Endothelial cell (in vitro differentiated cells): ENCODE data around the gene ST14. TPM values are rescaled to one million over a fixed set of nuclear protein-coding genes. Genes with fewer than 3 reads are reported as not detected.

ENCODE experiments used
- DNase-seq: peaks from one replicate; pipeline ENCODE4 v3.0.0; 2021; ENCODE audit warnings: low spot score
- H3K27ac Mint-ChIP-seq: one replicate; pipeline ENCODE4 v1.8.0; 2021; ENCODE audit warnings: mixed read lengths, inconsistent platforms; ENCODE audit not compliant: unreplicated experiment
- H3K27me3 Mint-ChIP-seq: one replicate; pipeline ENCODE4 v1.8.0; 2021; ENCODE audit warnings: mild to moderate bottlenecking, moderate library complexity, mixed read lengths, inconsistent platforms; ENCODE audit not compliant: unreplicated experiment
- H3K36me3 Mint-ChIP-seq: one replicate; pipeline ENCODE4 v1.8.0; 2021; ENCODE audit warnings: mild to moderate bottlenecking, low read depth, mixed read lengths, inconsistent platforms; ENCODE audit not compliant: unreplicated experiment
- H3K4me1 Mint-ChIP-seq: one replicate; pipeline ENCODE4 v1.8.0; 2021; ENCODE audit warnings: mild to moderate bottlenecking, mixed read lengths, inconsistent platforms; ENCODE audit not compliant: unreplicated experiment
- H3K4me3 Mint-ChIP-seq: one replicate; pipeline ENCODE4 v1.8.0; 2021; ENCODE audit warnings: mild to moderate bottlenecking, mixed read lengths, inconsistent platforms; ENCODE audit not compliant: unreplicated experiment
- H3K9me3 Mint-ChIP-seq: one replicate; pipeline ENCODE4 v1.8.0; 2021; ENCODE audit warnings: mixed read lengths, inconsistent platforms; ENCODE audit not compliant: unreplicated experiment
- total RNA-seq: library from RNA; stranded (reverse); fragmentation: NEBNext Ultra II Directional; extraction: Animal tissue kit (Norgen Biotek cat#: 25700); gene quantifications from one replicate; pipeline ENCODE4 v1.2.1, GENCODE V29; 2021; ENCODE audit not compliant: unreplicated experiment
- TF ChIP-seq, protein P1 (sequence below): fragments of 200-600 bp; sonication (generic); IDR thresholded peaks from one replicate; pipeline ENCODE4 v1.5.0; 2021; ENCODE audit warnings: antibody characterized with exemption; ENCODE audit not compliant: unreplicated experiment

ST14 gene
- total RNA-seq, 1 donor from 2014 or later = 8.7 TPM

DNA sequence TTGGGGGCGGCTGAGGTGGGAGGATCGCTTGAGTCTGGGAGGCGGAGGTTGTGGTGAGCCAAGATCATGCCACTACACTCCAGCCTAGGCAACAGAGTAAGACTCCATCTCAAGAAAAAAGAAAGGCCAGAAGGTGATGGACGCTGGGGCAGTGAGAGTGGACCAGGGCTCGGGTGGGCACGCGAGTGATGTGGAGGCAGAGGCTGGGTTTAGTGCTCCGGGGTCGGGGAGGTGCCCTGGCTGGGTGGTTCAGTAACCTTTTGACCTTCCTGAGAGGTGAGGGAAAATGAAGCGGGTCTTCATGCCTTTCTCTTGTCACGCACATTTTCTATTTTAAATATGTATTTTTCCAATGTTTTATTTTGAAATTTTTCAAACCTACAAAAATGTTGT, 45.1 kb downstream of the ST14 start:
- H3K27ac Mint-ChIP-seq = no peak overlapping the region
- TF ChIP-seq, protein P1, sequence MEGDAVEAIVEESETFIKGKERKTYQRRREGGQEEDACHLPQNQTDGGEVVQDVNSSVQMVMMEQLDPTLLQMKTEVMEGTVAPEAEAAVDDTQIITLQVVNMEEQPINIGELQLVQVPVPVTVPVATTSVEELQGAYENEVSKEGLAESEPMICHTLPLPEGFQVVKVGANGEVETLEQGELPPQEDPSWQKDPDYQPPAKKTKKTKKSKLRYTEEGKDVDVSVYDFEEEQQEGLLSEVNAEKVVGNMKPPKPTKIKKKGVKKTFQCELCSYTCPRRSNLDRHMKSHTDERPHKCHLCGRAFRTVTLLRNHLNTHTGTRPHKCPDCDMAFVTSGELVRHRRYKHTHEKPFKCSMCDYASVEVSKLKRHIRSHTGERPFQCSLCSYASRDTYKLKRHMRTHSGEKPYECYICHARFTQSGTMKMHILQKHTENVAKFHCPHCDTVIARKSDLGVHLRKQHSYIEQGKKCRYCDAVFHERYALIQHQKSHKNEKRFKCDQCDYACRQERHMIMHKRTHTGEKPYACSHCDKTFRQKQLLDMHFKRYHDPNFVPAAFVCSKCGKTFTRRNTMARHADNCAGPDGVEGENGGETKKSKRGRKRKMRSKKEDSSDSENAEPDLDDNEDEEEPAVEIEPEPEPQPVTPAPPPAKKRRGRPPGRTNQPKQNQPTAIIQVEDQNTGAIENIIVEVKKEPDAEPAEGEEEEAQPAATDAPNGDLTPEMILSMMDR = no peak
- no peaks in the 10 kb centered on the region for H3K4me1 Mint-ChIP-seq
- H3K36me3 Mint-ChIP-seq = peaks cover 17% of the 10 kb centered on the region
- H3K27me3 Mint-ChIP-seq = peaks cover 3% of the 10 kb centered on the region
- no peak overlapping the region for H3K4me3 Mint-ChIP-seq
- no peak for DNase-seq
- H3K9me3 Mint-ChIP-seq = peaks cover 4% of the 10 kb centered on the region

DNA sequence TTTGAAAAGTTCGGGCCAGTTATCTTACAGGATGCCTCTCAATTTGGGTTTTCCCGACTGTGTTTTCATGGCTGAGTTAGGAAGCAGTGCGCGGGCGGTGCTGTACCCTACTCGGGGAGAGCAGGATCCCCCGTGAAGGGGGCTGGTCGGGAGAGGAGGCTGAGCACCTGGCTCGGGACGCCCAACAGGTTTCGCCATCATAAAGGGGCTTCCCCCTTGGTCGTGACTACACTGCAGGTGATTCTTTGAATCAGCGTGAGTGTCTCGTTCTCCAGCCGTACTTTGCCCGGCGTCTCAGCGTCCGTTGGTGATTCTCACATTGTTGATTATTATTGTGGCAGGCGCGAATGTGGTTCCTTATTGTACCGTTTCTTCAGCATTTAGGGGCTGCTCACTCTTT, 46.6 kb downstream of the ST14 start:
- Mint-ChIP-seq H3K27ac (no peak overlapping the region), H3K4me3 (no peak overlapping the region), H3K27me3 (peaks cover 7% of the 10 kb centered on the region)

DNA sequence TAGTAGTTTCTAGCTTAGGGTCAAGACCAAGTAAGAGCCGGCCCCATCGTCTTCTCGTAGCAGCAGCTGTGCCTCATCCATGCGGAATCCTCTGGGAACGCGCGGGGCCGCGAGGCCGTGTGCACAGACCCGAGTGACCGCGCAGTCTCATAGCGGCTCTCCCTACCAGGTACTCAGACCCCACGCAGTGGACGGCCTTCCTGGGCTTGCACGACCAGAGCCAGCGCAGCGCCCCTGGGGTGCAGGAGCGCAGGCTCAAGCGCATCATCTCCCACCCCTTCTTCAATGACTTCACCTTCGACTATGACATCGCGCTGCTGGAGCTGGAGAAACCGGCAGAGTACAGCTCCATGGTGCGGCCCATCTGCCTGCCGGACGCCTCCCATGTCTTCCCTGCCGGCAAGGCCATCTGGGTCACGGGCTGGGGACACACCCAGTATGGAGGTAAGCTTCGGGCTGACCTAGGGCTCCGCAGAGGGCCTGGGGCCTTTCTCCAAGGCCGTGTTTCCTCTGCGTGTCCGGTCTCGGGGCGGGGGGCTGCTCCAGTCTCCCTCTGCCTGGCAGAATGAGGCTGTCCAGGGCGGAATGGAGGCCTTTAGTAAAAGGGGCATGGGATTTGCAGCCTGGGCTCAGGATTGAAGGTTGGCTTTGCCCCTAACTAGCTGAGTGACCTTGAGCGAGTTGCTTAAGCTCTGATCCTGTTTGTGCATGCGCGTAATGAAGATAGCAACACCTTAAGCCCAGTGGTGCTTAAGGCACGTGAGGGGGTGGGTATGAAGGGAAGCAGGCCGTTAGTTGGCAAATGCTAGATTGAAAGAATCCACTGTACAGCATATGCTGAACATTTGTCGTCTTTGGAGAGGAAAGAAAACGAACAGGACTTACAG, 48.9 kb downstream of the ST14 start:
- TF ChIP-seq, protein P1 = no peak
- Mint-ChIP-seq H3K27ac (no peak overlapping the region), H3K9me3 (no peaks in the 10 kb centered on the region), H3K4me1 (no peaks in the 10 kb centered on the region), H3K27me3 (peaks cover 8% of the 10 kb centered on the region), H3K36me3 (peaks cover 8% of the 10 kb centered on the region), H3K4me3 (no peak overlapping the region)
- DNase-seq = no peak

More for the DNA sequence above, 46.6 kb downstream of the ST14 start:
- TF ChIP-seq, protein P1 = no peak
- Mint-ChIP-seq H3K4me1 (no peaks in the 10 kb centered on the region), H3K9me3 (peaks cover 4% of the 10 kb centered on the region), H3K36me3 (peaks cover 21% of the 10 kb centered on the region)
- no peak for DNase-seq

DNA sequence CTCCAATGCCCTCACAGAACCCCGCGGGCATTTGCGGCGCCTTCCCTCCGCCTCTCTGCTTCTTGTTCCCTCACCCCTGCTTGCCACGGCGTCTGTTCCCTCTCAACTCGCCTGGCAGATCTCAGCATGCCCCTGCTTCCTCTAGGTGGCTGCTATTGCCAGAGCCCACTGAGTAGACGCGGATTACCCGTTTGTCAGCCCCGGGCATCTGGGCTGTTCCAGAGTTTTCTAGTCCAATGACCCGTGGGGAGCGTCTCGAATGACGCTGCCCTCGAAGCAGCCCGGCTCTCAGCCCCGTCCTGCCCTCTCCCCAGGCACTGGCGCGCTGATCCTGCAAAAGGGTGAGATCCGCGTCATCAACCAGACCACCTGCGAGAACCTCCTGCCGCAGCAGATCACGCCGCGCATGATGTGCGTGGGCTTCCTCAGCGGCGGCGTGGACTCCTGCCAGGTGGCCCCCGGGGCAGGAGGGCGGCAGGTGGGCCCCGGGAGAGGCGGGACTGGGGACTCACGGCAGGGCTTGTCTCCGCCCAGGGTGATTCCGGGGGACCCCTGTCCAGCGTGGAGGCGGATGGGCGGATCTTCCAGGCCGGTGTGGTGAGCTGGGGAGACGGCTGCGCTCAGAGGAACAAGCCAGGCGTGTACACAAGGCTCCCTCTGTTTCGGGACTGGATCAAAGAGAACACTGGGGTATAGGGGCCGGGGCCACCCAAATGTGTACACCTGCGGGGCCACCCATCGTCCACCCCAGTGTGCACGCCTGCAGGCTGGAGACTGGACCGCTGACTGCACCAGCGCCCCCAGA, 49.7 kb downstream of the ST14 start:
- TF ChIP-seq, protein P1 = no peak
- H3K4me1 Mint-ChIP-seq = no peaks in the 10 kb centered on the region
- H3K36me3 Mint-ChIP-seq = peaks cover 7% of the 10 kb centered on the region
- DNase-seq = no peak
- H3K27ac Mint-ChIP-seq = no peak overlapping the region
- no peak overlapping the region for H3K4me3 Mint-ChIP-seq
- H3K27me3 Mint-ChIP-seq = peaks cover 10% of the 10 kb centered on the region
- H3K9me3 Mint-ChIP-seq = no peaks in the 10 kb centered on the region
